DMS53 treated with DMSO at 0.1 percent for 48 hours (cell line): Measurements from ENCODE around the gene COLGALT1.
"Not testable (repeated sequence)": the region's sequence is repeated elsewhere in the genome, so short reads cannot be mapped to it uniquely, and the experiment has no call there.

Source experiments
- DNase-seq: peaks from one replicate; lab custom pipeline; 2025; ENCODE audit not compliant: unreplicated experiment; lab: John Stamatoyannopoulos, UW

Gene COLGALT1

GRCh38 chr19:17594296-17594695, 38.8 kb downstream of the COLGALT1 start:
- not testable (repeated sequence) for DNase-seq

GRCh38 chr19:17598063-17598462, 42.6 kb downstream of the COLGALT1 start:
- DNase-seq: not testable (repeated sequence)

GRCh38 chr19:17598953-17599352, 43.5 kb downstream of the COLGALT1 start:
- no peak for DNase-seq

GRCh38 chr19:17599780-17600179, 44.3 kb downstream of the COLGALT1 start:
- no peak for DNase-seq

GRCh38 chr19:17601683-17602082, 46.2 kb downstream of the COLGALT1 start:
- DNase-seq: no peak

- no peak for DNase-seq
Observed at GRCh38 chr19:17602217-17602616, 46.8 kb downstream of the COLGALT1 start.

GRCh38 chr19:17602872-17603510, 47.5 kb downstream of the COLGALT1 start:
- no peak for DNase-seq

GRCh38 chr19:17604372-17605025, 49.0 kb downstream of the COLGALT1 start:
- no peak for DNase-seq

- no peak for DNase-seq
Observed at GRCh38 chr19:17605117-17605516, 49.7 kb downstream of the COLGALT1 start.

- DNase-seq: peak; percentile 66
Observed at GRCh38 chr19:17605761-17606589, 50.5 kb downstream of the COLGALT1 start.

- DNase-seq: no peak
Observed at GRCh38 chr19:17606590-17607185, 51.2 kb downstream of the COLGALT1 start.

- DNase-seq: no peak
Observed at GRCh38 chr19:17607936-17608335, 52.5 kb downstream of the COLGALT1 start.

GRCh38 chr19:17610384-17610783, 54.9 kb downstream of the COLGALT1 start:
- no peak for DNase-seq

GRCh38 chr19:17611462-17612244, 56.2 kb downstream of the COLGALT1 start:
- DNase-seq: no peak

- DNase-seq: no peak
Observed at GRCh38 chr19:17614476-17614875, 59.0 kb downstream of the COLGALT1 start.

- no peak for DNase-seq
Observed at GRCh38 chr19:17615889-17616685, 60.6 kb downstream of the COLGALT1 start.

GRCh38 chr19:17616686-17616960, 61.2 kb downstream of the COLGALT1 start:
- no peak for DNase-seq

GRCh38 chr19:17616961-17617806, 61.7 kb downstream of the COLGALT1 start:
- no peak for DNase-seq

GRCh38 chr19:17617807-17618192, 62.4 kb downstream of the COLGALT1 start:
- DNase-seq: no peak
